Smooth muscle cell (in vitro differentiated cells): ENCODE results near the gene CCNT2. TPM values are rescaled to one million over a fixed set of nuclear protein-coding genes. Genes with fewer than 3 reads are reported as not detected.
A peak's percentile ranks its signal among the peaks of the same experiment; 100 is the strongest.

Experiments used
- DNase-seq: peaks from one replicate; lab custom pipeline; 2025; ENCODE audit not compliant: unreplicated experiment; lab: John Stamatoyannopoulos, UW
- H2AFZ ChIP-seq: fragments of 200-600 bp; sonication (generic); 2 replicates; pipeline ENCODE4 v1.6.0; 2016; ENCODE audit warnings: antibody characterized with exemption, low read depth, mild to moderate bottlenecking
- H3F3A ChIP-seq: fragments of 200-600 bp; sonication (generic); 2 replicates; pipeline ENCODE4 v1.6.0; 2017; ENCODE audit warnings: antibody characterized with exemption, low read depth
- H3K27ac ChIP-seq: fragments of 200-600 bp; sonication (generic); 2 replicates; pipeline ENCODE4 v1.5.1; 2016; ENCODE audit warnings: low read depth, mild to moderate bottlenecking
- H3K27me3 ChIP-seq: fragments of 200-600 bp; sonication (generic); 2 replicates; pipeline ENCODE4 v1.6.1; 2016; ENCODE audit warnings: low read depth, mild to moderate bottlenecking
- H3K36me3 ChIP-seq: fragments of 200-600 bp; sonication (generic); 2 replicates; pipeline ENCODE4 v1.5.1; 2016; ENCODE audit warnings: low read depth
- H3K4me1 ChIP-seq: fragments of 200-600 bp; sonication (generic); 2 replicates; pipeline ENCODE4 v1.5.1; 2016; ENCODE audit warnings: low read depth
- H3K4me2 ChIP-seq: fragments of 200-600 bp; sonication (generic); 2 replicates; pipeline ENCODE4 v1.6.0; 2016; ENCODE audit warnings: mild to moderate bottlenecking
- H3K4me3 ChIP-seq: fragments of 200-600 bp; sonication (generic); 2 replicates; pipeline ENCODE4 v1.5.1; 2016; ENCODE audit warnings: mild to moderate bottlenecking
- H3K79me2 ChIP-seq: fragments of 200-600 bp; sonication (generic); 2 replicates; pipeline ENCODE4 v1.6.0; 2016; ENCODE audit warnings: low read depth, mild to moderate bottlenecking
- H3K9ac ChIP-seq: fragments of 200-600 bp; sonication (generic); 2 replicates; pipeline ENCODE4 v1.6.0; 2016; ENCODE audit warnings: low read depth
- H3K9me3 ChIP-seq: fragments of 200-600 bp; sonication (generic); replicated peaks from 2 replicates; pipeline ENCODE4 v1.5.1; 2016; ENCODE audit warnings: low read depth
- H4K20me1 ChIP-seq: fragments of 200-600 bp; sonication (generic); 2 replicates; pipeline ENCODE4 v1.6.0; 2016; ENCODE audit warnings: low read depth
- CTCF ChIP-seq: fragments of 200-600 bp; sonication (generic); IDR thresholded peaks from 2 replicates; pipeline ENCODE4 v1.5.1; 2017; ENCODE audit warnings: borderline replicate concordance, mild to moderate bottlenecking, antibody characterized with exemption; ENCODE audit not compliant: insufficient read depth, poor library complexity, severe bottlenecking
- WGBS: methylation state at CpG from one replicate; pipeline ENCODE4 v1.1.7; 2016; ENCODE audit warnings: low lambda C conversion rate; 5-methylcytosine and 5-hydroxymethylcytosine counted together
- polyA plus RNA-seq: library from polyadenylated mRNA; unstranded; fragments of >200 nt; fragmentation: Nextera tagmentation; extraction: Ambion mirVana; gene quantifications from 2 replicates; pipeline ENCODE4 v1.2.1, GENCODE V29; 2016
- total RNA-seq: library from RNA; depleted of rRNA; stranded (reverse); fragments of >200 nt; gene quantifications from 2 replicates; pipeline ENCODE4 v1.2.3, GENCODE V29; 2014

The CCNT2 gene
- total and polyA plus RNA-seq, 2 experiments from 2014 or later = 16.1 to 74.2 TPM

- no peak overlapping the region for H3K4me3 ChIP-seq
- no peak for TF ChIP-seq CTCF
- H3K4me1 ChIP-seq = no peaks in the 10 kb centered on the region
- no peaks in the 10 kb centered on the region for H3K9me3 ChIP-seq
- WGBS = 59% methylated on average over 3 of the region's 3 CpGs
- H3K79me2 ChIP-seq = peaks cover 100% of the 10 kb centered on the region
- H3K27me3 ChIP-seq = no peaks in the 10 kb centered on the region
- no peak overlapping the region for H3K9ac ChIP-seq
- peak overlapping the region; percentile 53 for H3K4me2 ChIP-seq
- peak overlapping the region; percentile 52 for H3K27ac ChIP-seq
- no peaks in the 10 kb centered on the region for H3K36me3 ChIP-seq
- no peak overlapping the region for H2AFZ ChIP-seq
- peaks cover 6% of the 10 kb centered on the region for H3F3A ChIP-seq
- H4K20me1 ChIP-seq = peaks cover 99% of the 10 kb centered on the region
- DNase-seq = no peak
Measured at GRCh38 chr2:134926231-134926931, 7.8 kb downstream of the CCNT2 start.

GRCh38 chr2:134927195-134927594, 8.6 kb downstream of the CCNT2 start:
- 87% methylated on average over 3 of the region's 3 CpGs for WGBS
- Histone ChIP-seq H3F3A (peaks cover 6% of the 10 kb centered on the region), H3K79me2 (peaks cover 100% of the 10 kb centered on the region), H3K9me3 (no peaks in the 10 kb centered on the region), H3K9ac (no peak overlapping the region), H3K4me1 (no peaks in the 10 kb centered on the region), H2AFZ (no peak overlapping the region), H3K4me2 (peak overlapping the region; percentile 40), H3K4me3 (no peak overlapping the region), H3K27ac (peak overlapping the region; percentile 52), H4K20me1 (peaks cover 99% of the 10 kb centered on the region), H3K27me3 (no peaks in the 10 kb centered on the region), H3K36me3 (no peaks in the 10 kb centered on the region)
- no peak for DNase-seq
- no peak for TF ChIP-seq CTCF

- H3K9ac ChIP-seq = no peak overlapping the region
- peaks cover 5% of the 10 kb centered on the region for H3F3A ChIP-seq
- no peak for DNase-seq
- 100% methylated on average over 3 of the region's 3 CpGs for WGBS
- H3K4me1 ChIP-seq = no peaks in the 10 kb centered on the region
- no peak overlapping the region for H3K4me3 ChIP-seq
- no peak overlapping the region for H3K27ac ChIP-seq
- peaks cover 100% of the 10 kb centered on the region for H3K79me2 ChIP-seq
- H3K4me2 ChIP-seq = no peak overlapping the region
- H3K9me3 ChIP-seq = no peaks in the 10 kb centered on the region
- H3K36me3 ChIP-seq = peaks cover 12% of the 10 kb centered on the region
- H3K27me3 ChIP-seq = no peaks in the 10 kb centered on the region
- H4K20me1 ChIP-seq = peaks cover 99% of the 10 kb centered on the region
- TF ChIP-seq CTCF = no peak
- H2AFZ ChIP-seq = no peak overlapping the region
Measured at GRCh38 chr2:134932864-134933526, 14.4 kb downstream of the CCNT2 start.
